Mesothelial cell of epicardium (in vitro differentiated cells): ENCODE measurements around the gene DNER. TPM values are rescaled to one million over a fixed set of nuclear protein-coding genes. Genes with fewer than 3 reads are reported as not detected.

ENCODE experiments used
- DNase-seq, 2 experiments: peaks; one replicate each; pipeline ENCODE4 v3.0.0; 2021; ENCODE audit warnings: low spot score in 2 of 2; ENCODE audit not compliant: unreplicated experiment in 2 of 2
- H3K27ac Mint-ChIP-seq: 2 replicates; pipeline ENCODE4 v1.8.0; 2021; ENCODE audit warnings: mixed read lengths
- H3K27me3 Mint-ChIP-seq: 2 replicates; pipeline ENCODE4 v1.8.0; 2021; ENCODE audit warnings: low read depth, mixed read lengths
- H3K36me3 Mint-ChIP-seq: 2 replicates; pipeline ENCODE4 v1.8.0; 2021; ENCODE audit warnings: mixed read lengths
- H3K4me1 Mint-ChIP-seq: 2 replicates; pipeline ENCODE4 v1.8.0; 2021; ENCODE audit warnings: mixed read lengths
- H3K4me3 Mint-ChIP-seq: 2 replicates; pipeline ENCODE4 v1.8.0; 2021; ENCODE audit warnings: mild to moderate bottlenecking, moderate library complexity, mixed read lengths
- H3K9me3 Mint-ChIP-seq: 2 replicates; pipeline ENCODE4 v1.8.0; 2021; ENCODE audit warnings: mixed read lengths
- total RNA-seq: library from RNA; stranded (reverse); gene quantifications from 3 replicates; pipeline ENCODE4 v1.2.1, GENCODE V29; 2021
- TF ChIP-seq, protein P1 (sequence below): fragments of 200-600 bp; sonication (generic); IDR thresholded peaks from one replicate; pipeline ENCODE4 v1.5.0; 2021; ENCODE audit warnings: antibody characterized with exemption; ENCODE audit not compliant: unreplicated experiment

DNER gene
- total RNA-seq, 1 donor from 2014 or later: not detected

DNA sequence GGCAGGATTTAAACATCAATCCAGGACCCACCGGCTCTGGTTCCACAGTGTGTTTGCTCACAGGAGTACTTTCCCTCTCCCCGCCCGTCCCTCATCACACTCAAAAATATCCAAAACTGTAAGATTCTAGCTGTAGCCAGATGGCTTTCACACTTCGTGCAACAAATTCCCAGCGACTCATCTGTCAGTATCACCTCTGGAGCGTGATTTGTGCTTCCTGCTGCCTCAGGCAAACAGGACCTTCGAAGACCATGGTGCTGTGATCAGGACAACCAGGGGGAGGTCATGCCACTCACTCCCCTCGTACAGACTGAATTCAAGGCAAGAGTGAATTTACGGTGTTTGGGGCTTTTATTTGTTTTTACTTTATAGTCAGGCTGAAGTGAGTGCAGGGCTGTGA lies 288.8 kb downstream of the DNER start:
- H3K4me3 Mint-ChIP-seq: no peak overlapping the region
- no peak overlapping the region for H3K27ac Mint-ChIP-seq
- no peaks in the 10 kb centered on the region for H3K36me3 Mint-ChIP-seq
- H3K27me3 Mint-ChIP-seq: peaks cover 4% of the 10 kb centered on the region
- TF ChIP-seq, protein P1, sequence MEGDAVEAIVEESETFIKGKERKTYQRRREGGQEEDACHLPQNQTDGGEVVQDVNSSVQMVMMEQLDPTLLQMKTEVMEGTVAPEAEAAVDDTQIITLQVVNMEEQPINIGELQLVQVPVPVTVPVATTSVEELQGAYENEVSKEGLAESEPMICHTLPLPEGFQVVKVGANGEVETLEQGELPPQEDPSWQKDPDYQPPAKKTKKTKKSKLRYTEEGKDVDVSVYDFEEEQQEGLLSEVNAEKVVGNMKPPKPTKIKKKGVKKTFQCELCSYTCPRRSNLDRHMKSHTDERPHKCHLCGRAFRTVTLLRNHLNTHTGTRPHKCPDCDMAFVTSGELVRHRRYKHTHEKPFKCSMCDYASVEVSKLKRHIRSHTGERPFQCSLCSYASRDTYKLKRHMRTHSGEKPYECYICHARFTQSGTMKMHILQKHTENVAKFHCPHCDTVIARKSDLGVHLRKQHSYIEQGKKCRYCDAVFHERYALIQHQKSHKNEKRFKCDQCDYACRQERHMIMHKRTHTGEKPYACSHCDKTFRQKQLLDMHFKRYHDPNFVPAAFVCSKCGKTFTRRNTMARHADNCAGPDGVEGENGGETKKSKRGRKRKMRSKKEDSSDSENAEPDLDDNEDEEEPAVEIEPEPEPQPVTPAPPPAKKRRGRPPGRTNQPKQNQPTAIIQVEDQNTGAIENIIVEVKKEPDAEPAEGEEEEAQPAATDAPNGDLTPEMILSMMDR: no peak
- DNase-seq: no peak
- no peaks in the 10 kb centered on the region for H3K4me1 Mint-ChIP-seq
- peaks cover 10% of the 10 kb centered on the region for H3K9me3 Mint-ChIP-seq

DNA sequence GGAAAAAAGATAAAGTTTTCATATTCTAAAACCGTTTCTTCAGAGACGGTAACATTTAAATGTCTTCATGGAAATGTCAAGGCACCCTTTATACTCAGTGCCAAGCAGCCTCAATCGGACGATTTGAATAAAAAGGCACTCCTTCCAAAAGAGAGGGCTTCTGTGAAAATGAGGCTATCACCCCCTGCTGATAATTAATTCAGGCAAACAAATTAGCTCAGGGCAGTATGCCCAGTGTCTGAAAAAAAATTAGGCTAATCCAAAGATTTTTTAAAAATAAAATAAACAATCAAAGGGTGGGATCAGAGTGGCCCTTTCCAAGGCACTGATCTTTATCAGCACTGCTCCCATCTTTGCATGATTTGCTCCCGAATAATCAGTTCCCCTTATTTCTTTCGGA lies 292.3 kb downstream of the DNER start:
- no peaks in the 10 kb centered on the region for H3K36me3 Mint-ChIP-seq
- H3K4me3 Mint-ChIP-seq: no peak overlapping the region
- H3K4me1 Mint-ChIP-seq: no peaks in the 10 kb centered on the region
- H3K27ac Mint-ChIP-seq: no peak overlapping the region
- peaks cover 12% of the 10 kb centered on the region for H3K9me3 Mint-ChIP-seq
- TF ChIP-seq, protein P1: no peak
- DNase-seq: no peak
- no peaks in the 10 kb centered on the region for H3K27me3 Mint-ChIP-seq

DNA sequence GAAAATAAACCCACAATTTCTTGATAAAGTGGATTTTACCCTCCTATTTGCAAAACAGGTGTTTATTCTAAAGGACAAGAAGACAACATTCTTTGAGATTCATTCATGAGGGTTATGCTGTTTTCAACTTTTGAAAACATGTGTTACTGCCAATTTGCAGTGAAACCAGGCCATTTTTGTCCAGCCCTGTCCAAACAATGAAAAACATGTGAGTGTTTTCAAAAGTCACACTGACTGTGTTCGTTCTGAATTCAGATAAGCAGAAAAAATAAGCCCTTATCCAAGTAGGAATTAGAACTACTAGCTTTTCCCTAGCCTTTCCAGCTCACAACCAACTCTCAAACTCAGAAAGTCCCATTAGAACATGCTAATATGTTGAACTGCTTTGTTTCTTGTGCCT lies 295.2 kb downstream of the DNER start:
- peaks cover 12% of the 10 kb centered on the region for H3K9me3 Mint-ChIP-seq
- TF ChIP-seq, protein P1: no peak
- no peaks in the 10 kb centered on the region for H3K27me3 Mint-ChIP-seq
- DNase-seq: no peak
- no peaks in the 10 kb centered on the region for H3K36me3 Mint-ChIP-seq
- H3K4me1 Mint-ChIP-seq: no peaks in the 10 kb centered on the region
- no peak overlapping the region for H3K27ac Mint-ChIP-seq
- no peak overlapping the region for H3K4me3 Mint-ChIP-seq

DNA sequence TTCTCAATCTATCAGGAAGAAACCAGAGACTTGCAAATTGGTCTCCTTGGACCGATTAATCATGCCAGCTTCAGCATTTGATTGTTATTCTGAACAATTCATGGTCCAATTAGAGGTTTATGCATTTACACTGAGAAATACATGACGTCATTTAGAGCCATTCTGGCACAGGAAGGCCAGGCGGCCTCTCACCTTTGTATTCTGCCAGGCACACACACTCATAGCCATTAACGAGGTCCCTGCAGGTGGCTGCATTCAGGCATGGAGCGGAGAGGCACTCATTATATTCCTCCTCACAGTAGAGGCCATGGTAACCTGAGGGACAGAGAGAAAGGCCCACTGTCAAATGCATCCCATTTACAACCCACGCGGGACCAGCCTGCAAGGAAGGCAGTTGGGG lies 296.4 kb downstream of the DNER start:
- DNase-seq: no peak
- Mint-ChIP-seq H3K27me3 (no peaks in the 10 kb centered on the region), H3K9me3 (peaks cover 8% of the 10 kb centered on the region), H3K27ac (no peak overlapping the region), H3K4me3 (no peak overlapping the region), H3K36me3 (no peaks in the 10 kb centered on the region), H3K4me1 (no peaks in the 10 kb centered on the region)
- TF ChIP-seq, protein P1: no peak

DNA sequence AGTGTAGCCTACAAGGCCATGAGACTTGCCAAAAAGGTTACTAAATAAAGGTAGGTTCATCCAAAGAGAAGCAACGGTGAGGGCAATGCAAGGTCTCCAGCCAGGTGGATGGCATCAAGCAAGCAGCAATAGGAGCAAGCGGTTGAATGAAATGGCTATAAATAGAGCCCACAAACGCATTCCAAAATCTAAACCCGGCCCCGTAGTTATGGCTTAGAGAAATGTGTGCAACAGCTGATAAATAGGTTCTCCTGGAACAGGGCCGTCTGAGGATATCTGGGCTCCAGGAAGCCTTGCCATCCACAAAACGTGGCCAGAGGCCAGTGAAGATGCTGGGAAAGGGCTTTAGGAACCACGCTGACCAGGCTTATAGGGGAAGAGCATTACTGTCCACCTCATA lies 297.2 kb downstream of the DNER start:
- Mint-ChIP-seq H3K4me3 (no peak overlapping the region), H3K4me1 (no peaks in the 10 kb centered on the region), H3K27me3 (no peaks in the 10 kb centered on the region), H3K27ac (no peak overlapping the region), H3K9me3 (peaks cover 4% of the 10 kb centered on the region), H3K36me3 (no peaks in the 10 kb centered on the region)
- TF ChIP-seq, protein P1: no peak
- DNase-seq: no peak

DNA sequence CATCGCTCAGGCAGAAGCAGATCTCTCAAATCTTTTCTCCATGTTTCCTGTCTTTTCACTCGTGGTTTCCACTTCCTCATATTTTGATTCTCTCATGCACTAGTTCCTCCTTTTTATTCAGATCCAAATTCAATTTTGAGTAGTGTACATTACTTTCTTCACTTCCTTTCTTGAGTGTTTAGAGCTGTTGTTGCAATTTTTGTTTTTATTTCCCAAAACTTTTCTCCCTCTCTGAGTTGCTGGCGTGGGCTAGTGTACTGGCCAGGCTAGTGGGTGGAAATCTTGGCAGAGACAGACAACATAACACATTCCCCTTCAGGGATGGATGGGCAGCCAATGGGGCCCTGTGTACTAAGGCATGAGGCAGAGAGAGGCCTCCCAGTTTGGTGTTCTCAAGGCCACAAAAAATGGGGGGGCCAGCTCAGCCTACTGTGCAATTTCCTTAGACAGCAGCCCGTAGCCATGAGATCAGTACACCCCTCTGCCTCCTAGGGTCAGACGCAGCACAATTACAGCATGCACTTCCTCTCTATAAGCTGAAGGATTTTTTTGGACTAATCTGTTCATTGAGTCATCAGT lies 298.1 kb downstream of the DNER start:
- Mint-ChIP-seq H3K4me1 (no peaks in the 10 kb centered on the region), H3K9me3 (peaks cover 4% of the 10 kb centered on the region), H3K27me3 (no peaks in the 10 kb centered on the region), H3K4me3 (no peak overlapping the region), H3K36me3 (no peaks in the 10 kb centered on the region), H3K27ac (no peak overlapping the region)
- no peak for DNase-seq
- TF ChIP-seq, protein P1: no peak
